Loucy (cell line): ENCODE results near the gene PILRA.
"Not testable (repeated sequence)": the region's sequence is repeated elsewhere in the genome, so short reads cannot be mapped to it uniquely, and the experiment has no call there.

Experiments
- H2AFZ ChIP-seq: fragments of 200-600 bp; sonication (generic); 2 replicates; pipeline ENCODE4 v1.6.0; 2016; ENCODE audit warnings: antibody characterized with exemption, mild to moderate bottlenecking, low read length, moderate library complexity
- H3F3A ChIP-seq: fragments of 200-600 bp; 2 replicates; pipeline ENCODE4 v1.6.0; 2016; ENCODE audit warnings: antibody characterized with exemption, low read depth, mild to moderate bottlenecking
- H3K27me3 ChIP-seq: fragments of 200-600 bp; sonication (generic); 2 replicates; pipeline ENCODE4 v1.6.1; 2014; ENCODE audit warnings: low read length, mild to moderate bottlenecking; ENCODE audit not compliant: insufficient read depth, poor library complexity, severe bottlenecking
- H3K36me3 ChIP-seq: fragments of 200-600 bp; sonication (generic); 2 replicates; pipeline ENCODE4 v1.6.1; 2016; ENCODE audit warnings: low read length; ENCODE audit not compliant: insufficient read depth
- H3K4me1 ChIP-seq: fragments of 200-600 bp; sonication (generic); 2 replicates; pipeline ENCODE4 v1.5.1; 2014; ENCODE audit warnings: low read length, mild to moderate bottlenecking; ENCODE audit not compliant: insufficient read depth, poor library complexity, severe bottlenecking
- H3K4me2 ChIP-seq: fragments of 200-600 bp; sonication (generic); 2 replicates; pipeline ENCODE4 v1.6.0; 2014; ENCODE audit warnings: antibody characterized with exemption, low read length, low read depth, mild to moderate bottlenecking; ENCODE audit not compliant: poor library complexity, severe bottlenecking
- H3K4me3 ChIP-seq: fragments of 200-600 bp; sonication (generic); 2 replicates; pipeline ENCODE4 v1.5.1; 2014; ENCODE audit warnings: low read length, mild to moderate bottlenecking, mixed read lengths; ENCODE audit not compliant: poor library complexity, severe bottlenecking
- H3K79me2 ChIP-seq: fragments of 200-600 bp; sonication (generic); 2 replicates; pipeline ENCODE4 v1.6.1; 2014; ENCODE audit warnings: low read length; ENCODE audit not compliant: insufficient read depth
- H3K9ac ChIP-seq: fragments of 200-600 bp; sonication (generic); 2 replicates; pipeline ENCODE4 v1.6.0; 2014; ENCODE audit warnings: mild to moderate bottlenecking, low read depth, low read length, moderate library complexity; ENCODE audit not compliant: poor library complexity, severe bottlenecking
- H3K9me2 ChIP-seq: fragments of 200-600 bp; sonication (generic); replicated peaks from 2 replicates; pipeline ENCODE4 v1.6.1; 2016; ENCODE audit warnings: low read depth, low read length, mixed read lengths
- H3K9me3 ChIP-seq: fragments of 200-600 bp; sonication (generic); 2 replicates; pipeline ENCODE4 v1.6.1; 2014; ENCODE audit warnings: mild to moderate bottlenecking, antibody characterized with exemption, low read length, low read depth; ENCODE audit not compliant: insufficient read depth
- H4K20me1 ChIP-seq: fragments of 200-600 bp; sonication (generic); 2 replicates; pipeline ENCODE4 v1.6.0; 2014; ENCODE audit warnings: antibody characterized with exemption, low read length, mild to moderate bottlenecking; ENCODE audit not compliant: insufficient read depth, poor library complexity, severe bottlenecking
- EZH2phosphoT487 ChIP-seq: fragments of 200-600 bp; IDR thresholded peaks from 2 replicates; pipeline ENCODE4 v1.6.1; 2018; ENCODE audit warnings: antibody characterized with exemption, mild to moderate bottlenecking, moderate library complexity, borderline replicate concordance
- TF ChIP-seq, protein P1 (sequence below): fragments of 200-600 bp; sonication (generic); conservative IDR thresholded peaks from 2 replicates; pipeline ENCODE4 v1.5.1; 2014; ENCODE audit warnings: mild to moderate bottlenecking, antibody characterized with exemption, low read length

Gene PILRA

DNA sequence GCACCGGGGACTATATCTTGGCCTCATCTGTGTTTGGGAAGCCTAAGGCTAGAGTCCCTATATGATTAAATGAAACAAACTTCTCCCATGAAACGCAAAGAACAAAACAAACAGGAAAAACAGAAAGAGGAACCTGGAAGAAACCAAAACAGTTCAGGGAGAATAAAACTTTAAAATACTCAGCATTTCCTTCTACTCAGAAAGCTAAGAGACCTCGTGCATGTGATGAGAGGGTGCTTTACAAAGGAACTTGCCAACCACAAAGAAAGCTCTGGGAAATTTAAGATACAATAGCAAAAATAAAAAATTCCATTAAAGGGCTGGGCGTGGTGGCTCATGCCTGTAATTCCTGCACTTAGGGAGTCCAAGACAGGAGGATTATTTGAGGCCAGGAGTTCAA, 6.9 kb downstream of the PILRA start:
- Histone ChIP-seq H3K9ac (no peak overlapping the region), H3K4me3 (no peak overlapping the region), H3K4me2 (no peak overlapping the region), H3K27me3 (no peaks in the 10 kb centered on the region), H3K79me2 (no peaks in the 10 kb centered on the region), H3K36me3 (no peaks in the 10 kb centered on the region), H2AFZ (no peak overlapping the region), H4K20me1 (no peaks in the 10 kb centered on the region), H3F3A (no peaks in the 10 kb centered on the region), H3K9me2 (no peaks in the 10 kb centered on the region), H3K4me1 (no peaks in the 10 kb centered on the region), H3K9me3 (no peaks in the 10 kb centered on the region)
- TF ChIP-seq, protein P1, sequence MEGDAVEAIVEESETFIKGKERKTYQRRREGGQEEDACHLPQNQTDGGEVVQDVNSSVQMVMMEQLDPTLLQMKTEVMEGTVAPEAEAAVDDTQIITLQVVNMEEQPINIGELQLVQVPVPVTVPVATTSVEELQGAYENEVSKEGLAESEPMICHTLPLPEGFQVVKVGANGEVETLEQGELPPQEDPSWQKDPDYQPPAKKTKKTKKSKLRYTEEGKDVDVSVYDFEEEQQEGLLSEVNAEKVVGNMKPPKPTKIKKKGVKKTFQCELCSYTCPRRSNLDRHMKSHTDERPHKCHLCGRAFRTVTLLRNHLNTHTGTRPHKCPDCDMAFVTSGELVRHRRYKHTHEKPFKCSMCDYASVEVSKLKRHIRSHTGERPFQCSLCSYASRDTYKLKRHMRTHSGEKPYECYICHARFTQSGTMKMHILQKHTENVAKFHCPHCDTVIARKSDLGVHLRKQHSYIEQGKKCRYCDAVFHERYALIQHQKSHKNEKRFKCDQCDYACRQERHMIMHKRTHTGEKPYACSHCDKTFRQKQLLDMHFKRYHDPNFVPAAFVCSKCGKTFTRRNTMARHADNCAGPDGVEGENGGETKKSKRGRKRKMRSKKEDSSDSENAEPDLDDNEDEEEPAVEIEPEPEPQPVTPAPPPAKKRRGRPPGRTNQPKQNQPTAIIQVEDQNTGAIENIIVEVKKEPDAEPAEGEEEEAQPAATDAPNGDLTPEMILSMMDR, result no peak
- TF ChIP-seq EZH2phosphoT487, result no peak

- H3F3A ChIP-seq, H3K4me1 ChIP-seq, H3K4me3 ChIP-seq, H3K27me3 ChIP-seq, H3K36me3 ChIP-seq, H4K20me1 ChIP-seq, H3K4me2 ChIP-seq, H3K79me2 ChIP-seq, H3K9me3 ChIP-seq, H3K9me2 ChIP-seq, H3K9ac ChIP-seq, H2AFZ ChIP-seq: not testable (repeated sequence)
These were observed 8.4 kb downstream of the PILRA start for GRCh38 chr7:100381531-100382233.

DNA sequence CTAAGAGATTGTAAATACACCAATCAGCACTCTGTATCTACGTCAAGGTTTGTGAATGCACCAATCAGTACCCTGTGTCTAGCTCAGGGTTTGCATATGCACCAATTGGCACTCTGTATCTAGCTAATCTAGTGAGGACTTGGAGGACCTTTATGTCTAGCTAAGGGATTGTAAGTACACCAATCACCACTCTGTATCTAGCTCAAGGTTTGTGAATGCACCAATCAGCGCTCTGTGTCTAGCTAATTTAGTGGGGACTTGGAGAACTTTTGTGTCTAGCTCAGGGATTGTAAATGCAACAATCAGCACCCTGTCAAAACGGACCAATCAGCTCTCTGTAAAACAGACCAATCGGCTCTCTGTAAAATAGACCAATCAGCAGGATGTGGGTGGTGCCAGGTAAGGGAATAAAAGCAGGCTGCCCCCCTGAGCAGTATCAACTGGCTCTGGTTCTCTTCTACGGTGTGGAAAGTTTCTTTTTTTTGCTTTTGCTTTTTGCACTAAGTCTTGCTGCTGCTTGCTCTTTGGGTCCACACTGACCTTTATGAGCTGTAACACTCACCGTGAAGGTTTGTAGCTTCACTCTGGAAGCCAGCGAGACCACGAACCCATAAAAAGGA, 9.1 kb downstream of the PILRA start:
- not testable (repeated sequence) for H4K20me1 ChIP-seq, H3K4me2 ChIP-seq, H3K27me3 ChIP-seq, H3K9ac ChIP-seq, H3K79me2 ChIP-seq, H3F3A ChIP-seq, H3K36me3 ChIP-seq, H3K9me3 ChIP-seq, H3K9me2 ChIP-seq, H3K4me1 ChIP-seq, H3K4me3 ChIP-seq
- 0 out of 2 replicates have a peak overlapping the region, but pooled peaks have one; percentile 4 for H2AFZ ChIP-seq

DNA sequence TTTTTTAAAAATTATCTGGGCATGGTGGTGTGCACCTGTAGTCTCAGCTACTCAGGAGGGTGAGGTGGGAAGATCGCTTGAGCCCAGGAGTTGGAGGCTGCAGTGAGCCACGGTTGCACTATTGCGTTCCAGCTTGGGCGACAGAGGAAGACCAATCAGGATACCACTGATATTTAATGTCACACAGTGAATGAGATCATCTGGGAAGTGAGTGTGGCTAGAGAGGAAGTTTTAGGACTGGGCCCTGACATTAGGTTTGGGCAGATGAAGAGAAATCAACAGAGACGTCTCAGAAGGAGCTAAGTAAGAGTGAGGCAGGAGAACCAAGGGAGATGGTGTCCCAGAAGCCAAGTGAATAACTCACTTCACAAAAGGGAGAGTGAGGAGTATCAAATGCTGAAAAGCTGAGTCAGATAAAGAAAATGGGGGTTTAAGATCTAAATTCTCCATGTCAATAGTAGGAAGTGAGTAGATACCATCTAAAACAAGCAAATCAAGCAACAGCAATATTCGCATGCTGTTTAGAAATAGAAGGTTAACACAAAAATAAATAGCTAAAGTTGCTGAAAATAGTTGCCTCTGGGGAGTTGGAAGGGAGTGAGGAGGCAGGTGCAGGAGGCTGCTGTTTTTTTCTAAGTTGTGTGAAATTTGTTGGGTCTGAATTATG, 11.5 kb downstream of the PILRA start:
- no peaks in the 10 kb centered on the region for H3K4me1 ChIP-seq
- H3K79me2 ChIP-seq, result no peaks in the 10 kb centered on the region
- no peaks in the 10 kb centered on the region for H4K20me1 ChIP-seq
- H3K9me3 ChIP-seq, result no peaks in the 10 kb centered on the region
- no peak overlapping the region for H3K4me3 ChIP-seq
- H3F3A ChIP-seq, result no peaks in the 10 kb centered on the region
- no peaks in the 10 kb centered on the region for H3K36me3 ChIP-seq
- no peaks in the 10 kb centered on the region for H3K27me3 ChIP-seq
- no peak overlapping the region for H2AFZ ChIP-seq
- H3K9ac ChIP-seq, result no peak overlapping the region
- TF ChIP-seq EZH2phosphoT487, result no peak
- TF ChIP-seq, protein P1, result no peak
- H3K4me2 ChIP-seq, result no peak overlapping the region
- H3K9me2 ChIP-seq, result no peaks in the 10 kb centered on the region
